ENCODE results near the gene ZMIZ1. TPM values are rescaled to one million over a fixed set of nuclear protein-coding genes. Genes with fewer than 3 reads are reported as not detected.

Gene ZMIZ1
- total RNA-seq, 1 experiment from 2014 or later, result 28.4 TPM

GRCh38 chr10:79107736-79108264 is 39.0 kb downstream of the ZMIZ1 start:
- Histone ChIP-seq H3K36me3 (ENCODE audit: control insufficient read depth in 1 of 2, insufficient read depth in 2 of 2, low read length in 2 of 2) (0 out of 4 replicates have a peak, but pooled peaks cover 0 to 3% of the 10 kb centered on the region in 2 experiments), H3K27me3 (ENCODE audit: insufficient read depth, low read length) (no peaks in the 10 kb centered on the region), H3K79me2 (ENCODE audit: insufficient read depth, low read length) (peaks cover 41% of the 10 kb centered on the region; the same call in 1 of the 2 replicates), H3K4me2 (ENCODE audit: low read length) (no peak overlapping the region), H4K20me1 (ENCODE audit: insufficient read depth) (no peaks in the 10 kb centered on the region), H3K4me1 (ENCODE audit: control insufficient read depth in 1 of 2, insufficient read depth in 2 of 2, low read length in 2 of 2) (peaks cover 6 to 14% of the 10 kb centered on the region in 2 experiments; a peak in 3 of 4 replicates), H2AFZ (ENCODE audit: low read depth, low read length, poor library complexity, severe bottlenecking) (no peak overlapping the region), H3K9ac (ENCODE audit: low read length) (no peak overlapping the region), H3K9me3 (ENCODE audit: control insufficient read depth in 1 of 2, insufficient read depth in 1 of 2, low read depth in 1 of 2, low read length in 2 of 2) (no peaks in the 10 kb centered on the region), H3K4me3 (replicated peaks in 1 of 2; ENCODE audit: low read depth in 1 of 2, low read length in 2 of 2) (no peak overlapping the region), H3K9me2 (ENCODE audit: insufficient read depth) (no peaks in the 10 kb centered on the region), H3K27ac (ENCODE audit: low read depth, low read length) (no peak overlapping the region)
- ChIA-PET RAD21 (ENCODE audit: low non-redundant PET in 1 of 2, low total read pairs in 2 of 2, uncharacterized antibody in 2 of 2, unreplicated experiment in 2 of 2) (no interaction called here), POLR2A (no interaction called here), CTCF (no interaction called here)
- TF ChIP-seq CBX3 (IDR thresholded peaks at IDR 0.05; ENCODE audit: low read depth) (no peak), SIN3A (IDR thresholded peaks at IDR 0.05; ENCODE audit: low read depth) (no peak), ZNF274 (IDR thresholded peaks at IDR 0.05; ENCODE audit: low read depth, low read length) (no peak), ZFX (IDR thresholded peaks at IDR 0.05) (no peak), POLR2A (IDR thresholded peaks at IDR 0.05; ENCODE audit: borderline replicate concordance, extremely low read depth, insufficient read depth, insufficient read length) (no peak), FOSL1 (IDR thresholded peaks at IDR 0.05; ENCODE audit: low read depth) (no peak), SRF (IDR thresholded peaks at IDR 0.05; ENCODE audit: low read depth) (no peak), EZH2phosphoT487 (IDR thresholded peaks at IDR 0.05; ENCODE audit: borderline replicate concordance) (no peak), CTCF (IDR thresholded peaks at IDR 0.05 in 2 of 3, conservative IDR thresholded peaks at IDR 0.05 in 1 of 3; ENCODE audit: borderline replicate concordance in 1 of 3, insufficient read depth in 1 of 3, low read depth in 2 of 3, low read length in 2 of 3) (no peak), POLR2AphosphoS5 (IDR thresholded peaks at IDR 0.05; ENCODE audit: low read depth, low read length) (no peak), SP1 (IDR thresholded peaks at IDR 0.05; ENCODE audit: low read depth) (no peak), REST (IDR thresholded peaks at IDR 0.05; ENCODE audit: low read depth) (no peak), ATF3 (IDR thresholded peaks at IDR 0.05) (no peak)
- DNase-seq (ENCODE audit: low read depth, low spot score) (no peak), ATAC-seq (no peak)
- intact Hi-C loops (cut with micrococcal nuclease), result no loop called here
- no TSS peak for BruUV-seq (replicated peaks)
